ENCODE data around the gene EMID1.
"Not testable (repeated sequence)": the region's sequence is repeated elsewhere in the genome, so short reads cannot be mapped to it uniquely, and the experiment has no call there.

Gene EMID1

DNA sequence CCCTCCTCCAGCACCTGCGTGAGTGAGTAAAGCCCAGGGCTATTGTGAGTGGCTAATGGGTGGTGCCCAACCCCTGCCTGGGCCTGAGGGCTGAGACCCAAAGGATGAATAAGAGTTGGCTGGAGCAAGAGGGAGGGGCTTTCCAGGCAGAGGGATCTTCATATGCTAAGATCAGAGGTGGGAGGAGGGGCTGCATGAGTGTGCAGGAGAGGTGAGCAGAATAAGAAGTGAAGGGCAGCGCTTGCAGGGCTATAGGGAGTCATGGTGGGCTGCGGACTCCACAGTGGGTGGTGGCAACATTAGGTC, 3.9 kb downstream of the EMID1 start:
- no peak for DNase-seq (ENCODE audit: low read depth in 4 of 4, low spot score in 1 of 4)

DNA sequence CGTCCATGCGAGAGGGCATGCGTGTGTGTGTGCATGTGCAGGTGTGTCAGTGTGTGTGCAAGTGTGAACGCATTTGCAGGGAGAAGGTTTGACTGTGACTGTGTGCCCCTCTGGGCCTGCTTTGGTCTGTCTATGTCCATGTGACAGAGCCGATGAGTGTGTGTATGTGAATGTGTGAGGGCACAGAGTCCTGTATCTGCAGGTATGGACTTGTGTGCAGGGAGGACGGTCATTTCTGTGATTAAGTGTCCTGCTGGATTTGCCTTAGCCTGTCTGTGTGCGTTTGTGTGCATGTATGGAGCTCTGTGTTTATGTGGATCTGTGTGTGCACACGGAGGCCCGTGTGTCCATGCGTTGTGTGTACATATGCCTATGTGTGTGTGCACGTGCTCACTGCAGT, 5.4 kb downstream of the EMID1 start:
- no peak for DNase-seq (ENCODE audit: low read depth in 4 of 4, low spot score in 1 of 4)

DNA sequence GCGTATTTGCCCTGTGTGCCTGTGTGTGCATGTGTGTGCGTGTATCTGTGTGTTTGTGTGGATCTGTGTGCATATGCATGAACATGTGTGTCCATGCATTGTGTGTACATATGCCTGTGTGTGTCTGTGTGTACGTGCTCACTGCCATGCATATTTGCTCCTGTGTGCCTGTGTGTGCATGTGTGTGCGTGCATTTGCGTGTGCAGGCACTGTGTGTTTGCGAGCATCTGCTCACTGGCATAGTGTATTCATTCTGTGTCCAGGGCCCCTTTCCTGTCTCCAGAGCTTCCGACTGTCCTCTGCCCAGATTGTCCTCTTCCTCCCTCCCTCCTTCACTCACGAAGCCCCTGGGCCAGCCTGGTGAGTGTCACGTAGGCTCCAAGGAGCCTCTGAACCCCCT, 5.8 kb downstream of the EMID1 start:
- DNase-seq (ENCODE audit: low read depth in 4 of 4, low spot score in 1 of 4): no peak

DNA sequence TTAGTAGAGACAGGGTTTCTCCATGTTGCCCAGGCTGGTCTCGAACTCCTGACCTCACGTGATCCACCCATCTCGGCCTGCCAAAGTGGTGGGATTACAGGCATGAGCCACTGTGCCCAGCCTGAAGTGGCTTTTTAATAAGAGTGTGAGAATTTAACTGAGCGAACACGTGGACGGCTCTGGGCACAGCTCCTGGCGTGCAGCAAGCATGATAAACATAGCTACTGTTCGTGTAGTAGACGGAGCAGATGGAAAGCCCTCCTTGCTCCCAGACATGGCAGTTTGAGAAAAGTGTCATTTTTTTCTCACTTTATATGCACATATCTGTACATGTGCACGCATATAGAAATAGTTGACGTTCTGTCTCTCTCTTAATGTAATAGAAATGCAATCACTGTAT, 7.0 kb downstream of the EMID1 start:
- DNase-seq (ENCODE audit: low read depth in 4 of 4, low spot score in 1 of 4): no peak

DNA sequence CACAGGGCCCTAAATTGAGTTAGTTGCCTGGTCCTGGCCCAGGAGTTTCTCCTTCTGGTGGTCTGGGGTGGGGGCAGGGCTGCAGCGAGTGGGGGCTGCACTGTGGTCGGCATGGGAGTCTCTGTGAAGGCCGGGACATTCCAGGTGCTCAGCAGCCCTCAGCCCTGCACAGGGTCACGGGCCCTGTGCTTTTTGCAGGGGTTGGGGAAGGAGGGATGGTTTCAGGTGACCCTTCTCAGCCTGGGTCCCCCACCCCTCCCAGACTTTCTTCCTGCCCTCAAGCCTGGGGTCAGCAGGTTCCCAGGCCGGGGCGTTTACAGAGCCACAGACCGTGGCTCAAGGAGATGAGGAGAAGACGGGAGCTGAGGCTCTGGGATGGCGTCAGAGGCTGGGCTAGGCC, 7.8 kb downstream of the EMID1 start:
- no peak for DNase-seq (ENCODE audit: low read depth in 4 of 4, low spot score in 1 of 4)

DNA sequence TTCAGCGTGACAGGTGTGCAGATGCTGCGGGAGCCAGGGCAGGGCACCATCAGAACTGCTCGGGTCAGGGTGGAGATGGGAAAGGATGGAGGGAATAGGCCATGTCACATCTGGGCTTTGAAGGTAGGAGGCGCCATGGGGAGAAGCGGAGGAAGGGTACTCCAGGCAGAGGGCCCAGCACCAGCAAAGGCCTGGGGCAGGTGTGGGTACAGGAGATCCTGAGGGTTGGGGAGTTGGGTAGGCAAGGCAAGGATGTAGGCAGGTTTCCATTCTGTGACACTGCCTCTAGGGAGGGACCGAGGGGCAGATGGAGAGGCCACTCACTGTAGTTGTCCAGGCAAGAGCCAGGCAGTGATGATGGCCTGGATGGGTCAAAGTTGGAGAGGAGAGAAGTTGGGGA, 8.5 kb downstream of the EMID1 start:
- DNase-seq (ENCODE audit: low read depth in 4 of 4, low spot score in 1 of 4): no peak

DNA sequence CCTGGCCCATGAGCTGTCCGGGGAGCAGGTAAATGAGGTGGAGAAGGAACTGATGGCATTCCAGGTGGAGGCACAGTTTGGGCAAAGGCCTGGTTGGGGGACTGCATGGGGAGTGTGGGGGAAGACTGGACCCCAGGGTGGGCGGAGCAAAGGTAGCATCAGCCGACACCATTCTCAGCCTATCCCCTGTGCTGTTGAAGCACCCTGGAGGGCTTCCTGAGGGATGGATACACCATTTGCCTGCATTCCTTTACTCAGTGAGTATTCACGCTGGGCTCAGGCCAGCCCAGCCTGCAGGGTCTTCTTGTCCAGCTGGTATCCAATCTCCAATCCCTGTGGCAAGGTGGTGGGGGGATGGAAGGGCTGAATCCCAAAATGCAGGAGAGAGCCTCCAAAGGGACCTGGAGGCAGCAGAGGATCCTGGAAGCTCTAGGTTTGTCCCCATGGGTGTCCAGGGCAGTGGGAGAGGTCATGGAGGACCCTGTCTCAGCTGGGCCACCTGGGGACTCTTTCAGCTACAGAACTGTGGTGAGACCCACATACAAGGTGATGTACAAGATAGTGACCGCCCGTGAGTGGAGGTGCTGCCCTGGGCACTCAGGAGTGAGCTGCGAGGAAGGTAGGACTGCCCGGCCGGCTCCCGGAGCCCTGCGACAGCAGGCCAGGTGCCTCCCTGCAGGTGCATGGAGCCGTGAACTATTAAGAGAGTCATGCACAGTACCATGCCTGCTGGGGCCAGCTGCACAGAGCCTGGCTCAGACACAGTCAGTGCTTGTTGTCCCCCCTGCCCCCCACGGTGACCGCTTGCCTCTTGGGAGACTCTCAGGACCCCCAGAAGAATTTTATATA, 9.5 kb downstream of the EMID1 start:
- DNase-seq (ENCODE audit: low read depth in 4 of 4, low spot score in 1 of 4): no peak

DNA sequence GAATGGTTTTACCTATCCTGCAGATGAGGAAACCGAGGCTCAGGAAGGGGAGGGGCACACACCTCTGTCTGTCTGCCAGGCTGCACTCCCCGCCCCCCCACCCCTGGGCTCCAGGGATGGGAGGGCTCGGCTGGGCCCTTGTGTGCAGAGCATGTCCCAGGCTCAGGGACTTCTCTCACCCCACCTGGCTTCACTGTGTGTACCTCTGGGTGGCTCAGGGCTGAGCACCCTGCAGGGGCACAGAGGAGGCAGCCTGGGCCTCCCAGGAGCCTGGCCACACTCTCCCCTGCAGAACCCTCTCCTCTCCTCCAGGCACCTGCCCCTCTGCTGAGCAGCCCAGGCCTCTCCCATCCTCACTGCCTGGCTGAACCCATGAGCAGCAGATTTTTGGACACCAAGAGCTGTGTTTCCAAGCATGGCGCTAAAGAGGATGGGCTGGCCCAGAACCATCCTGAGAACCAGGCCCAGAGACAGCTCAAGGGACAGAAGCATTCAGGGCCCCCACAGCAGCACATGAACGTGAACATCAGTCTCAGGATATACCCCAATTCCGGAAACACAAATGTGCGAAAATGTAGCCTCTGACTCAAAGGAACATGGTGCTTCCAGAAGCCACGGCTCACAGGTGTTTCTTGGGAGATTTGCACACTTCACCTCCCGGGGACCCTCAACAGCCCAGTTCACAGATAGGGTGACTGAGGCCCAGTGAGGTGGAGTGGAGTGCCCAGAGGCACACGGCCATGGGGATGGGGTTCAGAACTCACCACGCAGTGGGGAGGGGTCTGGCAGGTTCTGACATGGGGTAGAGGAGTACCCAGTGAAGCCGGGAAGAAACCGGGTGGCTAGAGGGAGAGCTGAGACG, 10.5 kb downstream of the EMID1 start:
- DNase-seq (ENCODE audit: low read depth in 4 of 4, low spot score in 1 of 4): no peak

DNA sequence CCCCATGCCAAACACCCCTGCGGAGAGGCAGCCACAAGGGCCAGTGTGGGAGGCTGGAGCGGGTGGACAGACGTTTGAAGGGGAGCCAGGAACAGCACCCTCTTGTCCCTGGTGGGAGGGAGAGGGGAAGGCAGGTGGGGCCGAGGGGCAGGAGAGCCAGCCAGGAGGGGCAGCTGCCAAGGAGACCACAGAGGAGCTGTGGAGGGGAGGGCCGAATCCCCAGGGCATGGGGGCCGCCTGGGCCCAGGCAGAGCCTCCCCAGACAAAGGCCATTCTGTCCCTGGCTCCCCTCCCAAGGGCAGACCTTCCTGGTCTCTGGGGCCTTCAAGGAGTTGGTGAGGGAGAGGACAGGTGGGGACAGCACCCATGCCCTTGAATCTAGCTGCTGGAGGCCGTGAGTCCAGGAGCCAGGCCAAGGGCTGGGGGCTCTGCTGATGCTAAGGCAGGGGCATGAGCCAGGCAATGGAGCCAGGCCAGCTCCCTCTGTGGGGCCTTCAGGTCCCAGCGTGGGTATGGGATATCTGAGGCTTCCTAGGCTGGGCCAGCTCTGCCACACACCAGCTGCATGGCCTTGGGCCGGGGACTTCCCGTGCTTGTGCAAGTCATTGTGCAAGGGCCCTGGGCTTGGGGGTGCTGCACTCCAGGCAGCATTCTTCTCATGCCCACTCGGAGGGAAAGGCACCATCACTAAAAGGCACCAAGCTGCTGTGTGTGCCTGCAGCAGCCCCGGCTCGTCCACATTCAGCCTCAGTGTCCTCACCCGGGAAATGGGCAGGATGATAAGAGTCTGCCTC, 11.4 kb downstream of the EMID1 start:
- no peak for DNase-seq (ENCODE audit: low read depth in 4 of 4, low spot score in 1 of 4)

DNA sequence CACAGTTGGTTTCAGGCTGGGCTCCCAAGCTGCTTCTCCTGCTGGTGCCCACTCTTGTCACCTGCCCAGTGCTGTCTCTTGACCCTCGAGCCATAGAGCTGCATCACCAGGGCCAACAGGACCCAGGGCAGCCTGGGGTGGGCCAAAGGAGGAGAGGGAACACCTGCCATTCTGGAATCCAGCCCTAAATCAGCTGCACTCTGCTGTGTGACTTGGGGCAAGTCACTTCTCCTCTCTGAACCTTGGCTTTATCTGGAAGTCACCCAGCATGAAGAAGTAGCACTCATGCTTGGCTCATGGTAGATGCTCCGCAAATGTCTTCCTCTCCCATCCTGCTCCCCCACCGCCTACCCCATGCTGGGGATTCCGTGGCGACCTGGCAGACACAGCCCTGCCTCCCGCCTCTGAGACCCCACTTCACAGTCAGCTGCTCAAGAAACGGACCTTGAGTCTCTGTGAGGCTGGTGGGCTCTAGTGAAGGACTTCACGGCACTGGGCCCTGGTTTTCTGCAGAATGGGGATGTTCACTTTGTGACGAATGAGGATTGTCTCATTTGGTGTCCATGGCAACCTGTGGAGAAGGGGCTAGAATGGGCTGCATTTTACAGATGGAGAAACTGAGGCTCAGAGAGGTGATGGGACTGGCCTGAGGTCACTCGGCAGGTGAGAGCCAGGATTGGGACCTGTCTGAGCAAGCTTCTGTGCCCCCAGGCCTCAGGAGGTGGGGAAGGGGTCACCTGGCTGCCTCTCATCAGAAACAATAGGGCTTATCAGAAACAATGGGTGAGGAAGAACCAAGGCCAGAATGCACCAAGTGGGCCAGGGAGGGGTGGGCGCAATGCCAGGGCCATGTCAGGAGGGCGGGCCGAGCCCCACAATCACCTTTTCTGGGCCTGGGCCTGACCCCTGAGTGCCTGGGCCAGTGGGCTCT, 12.4 kb downstream of the EMID1 start:
- DNase-seq (ENCODE audit: low read depth in 4 of 4, low spot score in 1 of 4): no peak

DNA sequence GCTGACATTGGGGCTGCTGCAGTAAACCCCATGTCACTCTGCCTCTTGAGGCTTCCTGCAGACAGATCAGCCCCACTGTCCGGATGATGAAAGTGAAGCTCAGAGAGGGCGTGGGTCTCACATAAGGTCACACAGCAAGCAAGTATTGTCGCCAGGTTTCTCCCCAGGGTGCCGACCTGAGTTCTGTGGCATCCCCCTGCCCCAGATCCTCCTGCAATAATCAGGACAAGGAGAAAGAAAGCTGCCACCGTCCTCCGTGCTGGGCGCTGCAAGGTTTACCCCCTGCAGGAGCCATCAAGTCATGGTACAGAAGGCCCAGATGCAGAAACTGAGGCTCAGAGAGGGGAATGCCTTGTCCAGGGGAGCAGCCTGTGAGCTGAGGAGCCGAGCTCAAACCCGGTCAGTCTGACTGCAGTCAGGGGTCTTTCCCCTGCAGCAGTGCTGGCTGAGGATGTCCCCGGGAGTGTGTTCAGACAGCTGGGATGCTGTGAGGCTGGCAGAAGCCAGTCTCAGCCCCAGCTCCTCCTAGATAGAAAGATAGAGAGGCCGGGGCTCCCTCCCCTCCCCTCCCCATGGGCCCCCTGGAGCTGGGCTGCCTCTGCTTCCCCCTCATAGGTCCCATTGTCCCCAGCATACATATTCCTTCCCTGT, 13.2 kb downstream of the EMID1 start:
- DNase-seq (ENCODE audit: low read depth in 4 of 4, low spot score in 1 of 4): no peak

DNA sequence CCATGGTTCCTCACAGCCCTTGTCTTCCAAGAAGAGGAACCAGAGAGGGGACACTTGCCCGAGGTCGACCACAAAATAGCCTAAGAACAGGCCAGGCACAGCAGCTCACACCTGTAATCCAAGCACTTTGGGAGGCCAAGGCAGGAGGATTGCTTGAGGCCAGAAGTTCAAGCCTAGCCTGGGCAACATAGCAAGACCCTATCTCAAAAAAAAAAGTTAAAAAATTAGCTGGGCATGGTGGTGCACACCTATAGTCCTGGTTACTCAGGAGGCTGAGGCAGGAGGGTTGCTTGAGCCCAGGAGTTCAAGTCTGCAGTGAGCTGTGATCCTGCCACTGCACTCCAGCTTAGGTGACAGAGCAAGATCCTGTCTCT, 13.7 kb downstream of the EMID1 start:
- not testable (repeated sequence) for DNase-seq (ENCODE audit: low read depth in 4 of 4, low spot score in 1 of 4)

DNA sequence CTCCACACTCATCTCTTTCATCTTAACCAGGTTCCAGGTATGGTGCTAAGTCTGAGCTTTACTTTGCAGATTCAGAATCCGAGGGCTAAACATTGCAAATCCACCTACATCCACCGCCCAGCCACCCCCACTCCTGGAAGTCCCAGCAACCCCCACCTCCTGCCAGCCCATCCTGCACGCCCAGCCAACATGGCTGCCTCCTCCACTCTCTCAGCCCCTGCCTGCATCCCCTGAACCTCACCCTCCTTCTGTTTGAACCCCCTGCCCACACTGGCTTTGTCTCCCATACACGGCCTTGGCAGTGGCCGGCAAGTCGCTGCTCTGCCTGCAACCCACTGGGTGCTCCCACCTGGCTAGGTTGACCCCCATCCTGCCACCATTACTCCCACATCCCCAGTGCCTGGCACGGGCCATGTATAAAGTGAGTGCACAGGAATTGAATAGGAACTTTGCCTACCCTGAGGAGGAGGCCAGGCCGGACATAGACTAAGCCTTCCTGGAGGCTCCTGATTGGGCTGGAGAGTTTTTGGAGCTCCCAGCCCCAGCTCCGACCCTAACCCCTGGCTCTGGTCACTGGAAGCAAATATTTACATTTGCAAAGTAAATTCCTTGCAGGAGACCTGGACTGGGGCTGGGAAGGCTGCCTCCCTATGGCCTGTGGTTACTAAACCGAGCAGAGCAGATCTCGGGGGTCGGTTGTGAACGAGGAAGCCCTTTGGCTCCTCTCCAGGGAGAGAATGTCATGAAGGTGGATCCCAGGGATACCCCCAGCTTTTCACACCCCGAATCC, 14.4 kb downstream of the EMID1 start:
- DNase-seq (ENCODE audit: low read depth in 4 of 4, low spot score in 1 of 4): no peak

DNA sequence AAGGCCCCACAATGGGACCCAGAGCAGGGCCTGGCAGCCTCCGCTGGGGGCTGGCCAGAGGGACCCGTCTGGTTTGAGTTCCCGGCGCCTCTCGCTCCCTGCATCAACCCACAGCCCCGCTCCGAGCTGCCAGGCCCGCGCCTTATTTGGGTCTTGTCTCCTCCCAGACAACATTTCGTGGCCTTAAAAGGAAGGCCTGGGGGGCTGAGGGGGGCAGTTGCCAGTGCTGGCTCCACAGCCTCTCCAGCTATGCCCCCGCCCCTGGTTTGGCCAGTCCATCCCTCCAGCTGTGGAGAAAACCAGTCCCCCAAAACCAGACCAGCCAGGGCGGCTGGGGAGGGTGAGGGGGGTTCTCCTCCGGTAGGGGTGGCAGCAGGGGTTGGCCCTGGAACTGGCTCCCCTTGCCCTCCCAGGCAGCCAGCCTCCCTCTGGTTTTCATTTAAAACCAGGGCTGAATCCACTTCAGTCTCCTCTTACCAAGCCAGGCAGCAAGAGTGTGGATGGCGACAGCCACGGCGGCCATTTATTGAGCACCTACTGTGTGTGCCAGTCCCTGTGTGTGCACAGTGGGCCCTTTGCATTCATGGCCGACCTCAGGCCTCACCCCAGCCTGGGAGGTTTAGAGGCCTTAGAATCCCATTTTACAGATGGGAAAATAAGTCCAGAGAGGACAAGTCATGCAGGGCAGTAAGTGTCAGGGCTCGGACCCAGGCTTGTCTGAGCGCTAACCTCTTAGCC, 18.6 kb downstream of the EMID1 start:
- DNase-seq (ENCODE audit: low read depth in 4 of 4, low spot score in 1 of 4): no peak

DNA sequence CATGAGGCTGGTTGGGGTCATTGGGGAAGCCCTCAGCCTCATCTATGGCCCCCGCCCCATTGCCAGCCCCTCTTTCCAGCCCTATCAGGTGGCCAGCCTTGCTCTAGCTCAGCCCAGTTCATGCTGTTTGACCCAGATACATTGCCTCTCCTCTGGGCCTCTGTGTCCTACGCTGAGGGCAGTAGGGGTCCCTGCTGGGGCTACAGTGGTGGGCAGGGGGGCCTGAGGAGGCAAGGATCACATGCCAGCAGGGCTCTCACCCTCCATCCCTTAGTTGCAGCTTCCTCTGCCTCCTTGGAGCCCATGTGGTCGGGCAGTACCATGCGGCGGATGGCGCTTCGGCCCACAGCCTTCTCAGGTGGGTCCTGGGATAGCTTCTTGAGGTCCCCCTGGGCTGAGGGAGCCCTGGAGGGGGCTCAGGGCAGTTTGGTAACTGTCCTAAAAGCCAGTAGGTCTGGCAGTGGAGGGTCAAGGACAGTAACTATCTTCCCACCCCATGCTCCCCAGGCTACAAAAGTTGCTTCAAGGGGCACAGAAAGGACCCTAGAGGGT, 19.2 kb downstream of the EMID1 start:
- no peak for DNase-seq (ENCODE audit: low read depth in 4 of 4, low spot score in 1 of 4)

DNA sequence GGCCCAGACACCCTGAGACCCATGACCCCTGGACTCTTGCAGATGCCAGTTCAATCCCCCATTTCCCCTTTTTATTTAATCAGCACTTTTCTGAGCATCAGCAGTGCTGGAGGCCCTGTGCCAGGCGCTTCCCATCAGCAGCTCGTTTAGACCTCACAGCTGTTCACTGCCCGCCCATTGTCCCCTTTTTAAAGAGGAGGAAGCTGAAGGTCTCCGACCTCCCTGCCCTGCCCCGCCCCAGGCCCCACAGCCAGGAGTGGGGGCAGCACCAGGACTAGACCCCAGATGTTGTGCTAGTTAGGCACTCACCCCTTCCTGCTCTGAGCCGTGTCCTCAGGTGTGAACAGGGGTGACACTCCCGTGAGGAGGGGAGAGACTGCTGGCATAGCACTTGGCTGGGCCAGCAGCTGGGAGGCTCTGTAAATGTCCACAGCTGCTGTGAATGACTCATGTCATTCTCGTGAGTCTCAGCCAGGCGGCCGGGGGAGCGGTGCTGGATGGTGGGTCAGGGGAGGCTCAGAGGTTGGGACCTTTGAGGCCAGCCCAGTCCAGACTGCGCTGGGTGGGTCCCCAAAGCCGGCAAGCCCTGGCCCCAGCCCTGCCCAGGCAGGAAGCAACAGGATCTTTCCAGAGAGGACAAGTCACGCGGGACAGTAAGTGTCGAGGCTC, 19.9 kb downstream of the EMID1 start:
- DNase-seq (ENCODE audit: low read depth in 4 of 4, low spot score in 1 of 4): no peak

DNA sequence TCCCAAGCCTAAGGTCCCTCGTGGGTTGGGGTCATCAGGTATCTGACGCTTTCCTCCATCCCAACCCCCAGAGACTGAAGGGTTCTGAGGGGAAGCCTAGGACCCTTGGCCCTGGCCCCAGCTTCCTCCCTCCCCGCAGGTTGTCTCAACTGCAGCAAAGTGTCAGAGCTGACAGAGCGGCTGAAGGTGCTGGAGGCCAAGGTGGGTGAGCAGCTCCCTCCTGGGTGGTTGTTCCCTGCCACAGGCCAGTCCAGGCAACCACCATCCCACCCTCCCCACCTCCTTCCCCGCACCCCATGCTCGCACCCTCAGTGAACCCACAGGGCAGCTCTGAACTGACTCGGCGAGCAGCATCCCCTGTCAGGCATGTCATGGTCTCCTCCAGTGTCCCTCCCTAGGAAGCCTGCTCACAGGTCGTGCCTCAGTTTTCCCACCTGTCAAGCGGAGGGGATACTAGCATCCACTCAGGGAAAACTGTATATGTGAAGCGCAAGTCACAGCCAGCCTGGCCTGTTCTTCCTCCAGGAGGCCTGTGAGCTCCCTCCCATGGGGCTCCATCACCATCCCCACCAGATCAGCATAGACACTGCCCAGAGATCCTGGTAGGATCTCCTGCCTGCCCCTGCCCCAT, 20.8 kb downstream of the EMID1 start:
- no peak for DNase-seq (ENCODE audit: low read depth in 4 of 4, low spot score in 1 of 4)

All from stimulated activated CD4-positive, alpha-beta T cell treated with anti-CD3 and anti-CD28 coated beads, Interleukin-1b, Interleukin-23, amount 100 ng/mL, for 24 hours (primary cell).